Measurements from ENCODE around the gene NR3C2.

The NR3C2 gene

DNA sequence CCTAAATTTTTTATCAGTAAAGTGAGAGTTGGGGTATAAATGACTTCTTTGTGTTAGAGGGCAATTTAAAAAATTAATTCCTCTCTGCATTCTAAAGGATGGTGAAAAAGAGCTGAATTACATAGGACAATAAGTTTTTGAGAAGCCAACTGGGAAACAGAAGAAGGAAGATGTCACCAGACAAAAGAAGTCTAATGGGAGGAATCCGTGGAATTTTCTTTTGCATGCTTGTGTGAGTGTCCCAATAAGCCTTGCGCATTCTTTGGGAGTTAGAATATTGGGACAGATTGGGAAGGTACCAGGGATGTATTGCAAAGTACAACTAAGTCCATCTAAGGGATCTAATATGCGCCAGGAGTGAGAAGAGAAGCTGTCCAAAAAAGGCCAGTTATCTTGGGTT lies 35.1 kb upstream of the NR3C2 start:
- no peaks in the 10 kb centered on the region for H3F3A ChIP-seq (ENCODE audit: insufficient read depth, low read length)
- H3K4me1 ChIP-seq (ENCODE audit: low read length): no peaks in the 10 kb centered on the region
- H4K20me1 ChIP-seq (ENCODE audit: insufficient read depth, low read length): no peaks in the 10 kb centered on the region
- no peak overlapping the region for H3K27ac ChIP-seq (ENCODE audit: low read length)
- H3K9me2 ChIP-seq (replicated peaks; ENCODE audit: insufficient read depth, low read length): no peaks in the 10 kb centered on the region
- no peak overlapping the region for H3K9ac ChIP-seq (ENCODE audit: low read length)
- no peak overlapping the region for H3K4me2 ChIP-seq (ENCODE audit: low read depth, low read length)
- H3K79me2 ChIP-seq (ENCODE audit: low read length): no peaks in the 10 kb centered on the region
- no peaks in the 10 kb centered on the region for H3K36me3 ChIP-seq (replicated peaks; ENCODE audit: insufficient read depth, low read length)
- H3K9me3 ChIP-seq (replicated peaks; ENCODE audit: insufficient read depth, low read length): no peaks in the 10 kb centered on the region
- H3K27me3 ChIP-seq (replicated peaks; ENCODE audit: insufficient read depth, low read length): no peaks in the 10 kb centered on the region
- no peak overlapping the region for H3K4me3 ChIP-seq (ENCODE audit: low read length)
- no peak for TF ChIP-seq EZH2 (optimal IDR thresholded peaks at IDR 0.05; ENCODE audit: low read depth, low read length)
- no peak for TF ChIP-seq EZH2phosphoT487 (IDR thresholded peaks at IDR 0.05; ENCODE audit: low read length)
- TF ChIP-seq, protein P1, sequence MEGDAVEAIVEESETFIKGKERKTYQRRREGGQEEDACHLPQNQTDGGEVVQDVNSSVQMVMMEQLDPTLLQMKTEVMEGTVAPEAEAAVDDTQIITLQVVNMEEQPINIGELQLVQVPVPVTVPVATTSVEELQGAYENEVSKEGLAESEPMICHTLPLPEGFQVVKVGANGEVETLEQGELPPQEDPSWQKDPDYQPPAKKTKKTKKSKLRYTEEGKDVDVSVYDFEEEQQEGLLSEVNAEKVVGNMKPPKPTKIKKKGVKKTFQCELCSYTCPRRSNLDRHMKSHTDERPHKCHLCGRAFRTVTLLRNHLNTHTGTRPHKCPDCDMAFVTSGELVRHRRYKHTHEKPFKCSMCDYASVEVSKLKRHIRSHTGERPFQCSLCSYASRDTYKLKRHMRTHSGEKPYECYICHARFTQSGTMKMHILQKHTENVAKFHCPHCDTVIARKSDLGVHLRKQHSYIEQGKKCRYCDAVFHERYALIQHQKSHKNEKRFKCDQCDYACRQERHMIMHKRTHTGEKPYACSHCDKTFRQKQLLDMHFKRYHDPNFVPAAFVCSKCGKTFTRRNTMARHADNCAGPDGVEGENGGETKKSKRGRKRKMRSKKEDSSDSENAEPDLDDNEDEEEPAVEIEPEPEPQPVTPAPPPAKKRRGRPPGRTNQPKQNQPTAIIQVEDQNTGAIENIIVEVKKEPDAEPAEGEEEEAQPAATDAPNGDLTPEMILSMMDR (IDR thresholded peaks at IDR 0.05; ENCODE audit: low read length): no peak
- no peak overlapping the region for H2AFZ ChIP-seq (ENCODE audit: low read length)
- DNase-seq: no peak

DNA sequence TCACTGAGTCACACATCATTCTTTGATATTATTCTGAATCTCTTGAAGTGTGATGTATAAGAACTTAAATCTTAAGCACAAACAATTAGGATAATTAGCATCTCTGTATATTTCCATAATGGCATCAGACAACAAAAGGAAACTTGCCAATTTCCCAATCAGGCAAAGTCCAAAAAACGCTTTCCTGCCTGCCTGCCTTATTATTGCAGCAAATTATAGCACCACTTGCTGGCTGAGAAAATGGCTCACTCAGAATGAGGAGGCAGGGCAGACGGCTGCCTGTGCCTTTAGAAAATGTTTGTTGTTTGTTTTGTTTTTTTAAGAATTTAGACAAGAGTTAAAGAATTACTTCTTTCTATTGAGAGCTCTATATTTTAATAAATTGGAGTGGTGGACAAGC lies 27.7 kb upstream of the NR3C2 start:
- no peak for DNase-seq
- H3K79me2 ChIP-seq (ENCODE audit: low read length): no peaks in the 10 kb centered on the region
- H3K27ac ChIP-seq (ENCODE audit: low read length): no peak overlapping the region
- no peaks in the 10 kb centered on the region for H3F3A ChIP-seq (ENCODE audit: insufficient read depth, low read length)
- H3K4me1 ChIP-seq (ENCODE audit: low read length): no peaks in the 10 kb centered on the region
- TF ChIP-seq EZH2 (optimal IDR thresholded peaks at IDR 0.05; ENCODE audit: low read depth, low read length) (no peak), EZH2phosphoT487 (IDR thresholded peaks at IDR 0.05; ENCODE audit: low read length) (no peak)
- TF ChIP-seq, protein P1 (IDR thresholded peaks at IDR 0.05; ENCODE audit: low read length): no peak
- H3K9ac ChIP-seq (ENCODE audit: low read length): no peak overlapping the region
- no peak overlapping the region for H3K4me2 ChIP-seq (ENCODE audit: low read depth, low read length)
- H3K9me2 ChIP-seq (replicated peaks; ENCODE audit: insufficient read depth, low read length): no peaks in the 10 kb centered on the region
- no peak overlapping the region for H3K4me3 ChIP-seq (ENCODE audit: low read length)
- H2AFZ ChIP-seq (ENCODE audit: low read length): no peak overlapping the region
- H3K36me3 ChIP-seq (replicated peaks; ENCODE audit: insufficient read depth, low read length): no peaks in the 10 kb centered on the region
- no peaks in the 10 kb centered on the region for H4K20me1 ChIP-seq (ENCODE audit: insufficient read depth, low read length)
- H3K27me3 ChIP-seq (replicated peaks; ENCODE audit: insufficient read depth, low read length): no peaks in the 10 kb centered on the region
- H3K9me3 ChIP-seq (replicated peaks; ENCODE audit: insufficient read depth, low read length): no peaks in the 10 kb centered on the region

DNA sequence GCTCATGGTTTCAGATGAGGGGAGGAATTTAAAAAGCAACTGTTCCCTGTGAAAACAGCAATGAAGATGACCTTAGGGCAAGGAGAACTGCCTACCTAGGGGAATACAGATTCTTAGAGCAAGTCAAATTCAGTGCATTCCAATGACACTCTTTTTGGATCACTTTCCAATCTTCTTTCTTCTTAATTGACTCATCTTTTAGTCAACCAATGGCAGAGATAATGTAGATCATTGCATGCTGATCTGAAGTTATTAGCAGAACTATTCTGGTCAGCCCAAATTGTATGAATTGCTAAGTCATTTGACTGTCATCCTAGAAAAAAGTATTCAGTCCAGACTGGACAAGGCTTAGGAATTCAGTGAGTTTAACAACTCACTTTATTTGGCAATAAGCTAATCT lies 12.6 kb upstream of the NR3C2 start:
- H3K4me1 ChIP-seq (ENCODE audit: low read length): no peaks in the 10 kb centered on the region
- H3K4me2 ChIP-seq (ENCODE audit: low read depth, low read length): no peak overlapping the region
- no peak overlapping the region for H3K9ac ChIP-seq (ENCODE audit: low read length)
- H3F3A ChIP-seq (ENCODE audit: insufficient read depth, low read length): no peaks in the 10 kb centered on the region
- H2AFZ ChIP-seq (ENCODE audit: low read length): no peak overlapping the region
- no peaks in the 10 kb centered on the region for H3K79me2 ChIP-seq (ENCODE audit: low read length)
- no peaks in the 10 kb centered on the region; the same call in 1 of the 2 replicates for H3K9me2 ChIP-seq (replicated peaks; ENCODE audit: insufficient read depth, low read length)
- H3K36me3 ChIP-seq (replicated peaks; ENCODE audit: insufficient read depth, low read length): no peaks in the 10 kb centered on the region
- no peaks in the 10 kb centered on the region for H3K9me3 ChIP-seq (replicated peaks; ENCODE audit: insufficient read depth, low read length)
- H3K4me3 ChIP-seq (ENCODE audit: low read length): no peak overlapping the region
- TF ChIP-seq EZH2 (optimal IDR thresholded peaks at IDR 0.05; ENCODE audit: low read depth, low read length): no peak
- TF ChIP-seq, protein P1 (IDR thresholded peaks at IDR 0.05; ENCODE audit: low read length): no peak
- TF ChIP-seq EZH2phosphoT487 (IDR thresholded peaks at IDR 0.05; ENCODE audit: low read length): no peak
- H3K27ac ChIP-seq (ENCODE audit: low read length): no peak overlapping the region
- no peaks in the 10 kb centered on the region for H4K20me1 ChIP-seq (ENCODE audit: insufficient read depth, low read length)
- no peaks in the 10 kb centered on the region for H3K27me3 ChIP-seq (replicated peaks; ENCODE audit: insufficient read depth, low read length)
- no peak for DNase-seq
